Central memory CD8-positive, alpha-beta T cell (primary cell): Measurements from ENCODE around the gene CSNK1A1.

Experiments used
- ATAC-seq: fragments of 150-1000 bp; cut with Tn5 transposase; replicated peaks from 2 replicates; pipeline ENCODE4 v1.10.0; 2022; ENCODE audit warnings: mild to moderate bottlenecking, moderate FRiP score, moderate number of reproducible peaks; ENCODE audit not compliant: poor library complexity, severe bottlenecking; ENCODE audit errors: extremely low read depth
- DNase-seq, 2 donors: peaks; one replicate each; pipeline ENCODE4 v3.0.0; 2021; ENCODE audit warnings: low spot score in 2 of 2
- H3K27ac Mint-ChIP-seq: one replicate; pipeline ENCODE4 v1.8.0; 2022; ENCODE audit warnings: low read depth, mild to moderate bottlenecking, moderate library complexity, mixed read lengths
- H3K27me3 Mint-ChIP-seq: one replicate; pipeline ENCODE4 v1.8.0; 2022; ENCODE audit warnings: mixed read lengths
- H3K36me3 Mint-ChIP-seq: one replicate; pipeline ENCODE4 v1.8.0; 2022; ENCODE audit warnings: mild to moderate bottlenecking, moderate library complexity, mixed read lengths; ENCODE audit not compliant: insufficient read depth
- H3K4me1 Mint-ChIP-seq: one replicate; pipeline ENCODE4 v1.8.0; 2022; ENCODE audit warnings: mixed read lengths
- H3K4me3 Mint-ChIP-seq: one replicate; pipeline ENCODE4 v1.8.0; 2022; ENCODE audit warnings: mild to moderate bottlenecking, moderate library complexity, mixed read lengths
- H3K9me3 Mint-ChIP-seq: one replicate; pipeline ENCODE4 v1.8.0; 2022; ENCODE audit warnings: mixed read lengths

Gene CSNK1A1

GRCh38 chr5:149563466-149563865, 12.2 kb upstream of the CSNK1A1 start:
- no peaks in the 10 kb centered on the region for H3K36me3 Mint-ChIP-seq
- H3K4me3 Mint-ChIP-seq: no peak overlapping the region
- no peaks in the 10 kb centered on the region for H3K27me3 Mint-ChIP-seq
- H3K9me3 Mint-ChIP-seq: no peaks in the 10 kb centered on the region
- ATAC-seq (no peak), DNase-seq (no peak)
- H3K27ac Mint-ChIP-seq: no peak overlapping the region
- H3K4me1 Mint-ChIP-seq: no peaks in the 10 kb centered on the region

- no peak for ATAC-seq
- Mint-ChIP-seq H3K27me3 (no peaks in the 10 kb centered on the region), H3K9me3 (no peaks in the 10 kb centered on the region), H3K36me3 (no peaks in the 10 kb centered on the region), H3K4me1 (no peaks in the 10 kb centered on the region), H3K4me3 (no peak overlapping the region), H3K27ac (no peak overlapping the region)
- no peak for DNase-seq
Observed at GRCh38 chr5:149561848-149562247, 10.6 kb upstream of the CSNK1A1 start.

GRCh38 chr5:149559706-149560105, 8.5 kb upstream of the CSNK1A1 start:
- ATAC-seq: no peak
- Mint-ChIP-seq H3K36me3 (no peaks in the 10 kb centered on the region), H3K4me1 (no peaks in the 10 kb centered on the region), H3K4me3 (no peak overlapping the region), H3K27ac (no peak overlapping the region), H3K27me3 (no peaks in the 10 kb centered on the region), H3K9me3 (no peaks in the 10 kb centered on the region)
- no peak for DNase-seq

- Mint-ChIP-seq H3K27me3 (no peaks in the 10 kb centered on the region), H3K4me3 (no peak overlapping the region), H3K9me3 (no peaks in the 10 kb centered on the region), H3K27ac (no peak overlapping the region), H3K4me1 (peaks cover 25% of the 10 kb centered on the region), H3K36me3 (peaks cover 39% of the 10 kb centered on the region)
- DNase-seq (no peak), ATAC-seq (no peak)
Observed at GRCh38 chr5:149552553-149553160, 1.4 kb upstream of the CSNK1A1 start.

- DNase-seq: no peak
- no peak for ATAC-seq
- Mint-ChIP-seq H3K9me3 (no peaks in the 10 kb centered on the region), H3K27ac (peak overlapping the region; percentile 98), H3K36me3 (peaks cover 41% of the 10 kb centered on the region), H3K4me3 (peak overlapping the region; percentile 92), H3K4me1 (peaks cover 31% of the 10 kb centered on the region), H3K27me3 (no peaks in the 10 kb centered on the region)
Observed at GRCh38 chr5:149552038-149552494, 827 bp upstream of the CSNK1A1 start.

GRCh38 chr5:149550594-149551226, 529 bp downstream of the CSNK1A1 start:
- H3K27ac Mint-ChIP-seq: peak overlapping the region; percentile 98
- peak; percentile 11 for ATAC-seq
- peaks cover 44% of the 10 kb centered on the region for H3K4me1 Mint-ChIP-seq
- H3K4me3 Mint-ChIP-seq: peak overlapping the region; percentile 92
- H3K9me3 Mint-ChIP-seq: no peaks in the 10 kb centered on the region
- no peaks in the 10 kb centered on the region for H3K27me3 Mint-ChIP-seq
- DNase-seq: no peak
- H3K36me3 Mint-ChIP-seq: peaks cover 50% of the 10 kb centered on the region

GRCh38 chr5:149550268-149550583, 1.0 kb downstream of the CSNK1A1 start:
- Mint-ChIP-seq H3K9me3 (no peaks in the 10 kb centered on the region), H3K27me3 (no peaks in the 10 kb centered on the region), H3K36me3 (peaks cover 54% of the 10 kb centered on the region), H3K27ac (peak overlapping the region; percentile 98), H3K4me1 (peaks cover 48% of the 10 kb centered on the region), H3K4me3 (peak overlapping the region; percentile 92)
- no peak for ATAC-seq
- no peak for DNase-seq

- no peaks in the 10 kb centered on the region for H3K9me3 Mint-ChIP-seq
- H3K4me3 Mint-ChIP-seq: peak overlapping the region; percentile 92
- DNase-seq (no peak), ATAC-seq (peak; percentile 10)
- H3K27me3 Mint-ChIP-seq: no peaks in the 10 kb centered on the region
- H3K36me3 Mint-ChIP-seq: peaks cover 60% of the 10 kb centered on the region
- peak overlapping the region; percentile 98 for H3K27ac Mint-ChIP-seq
- H3K4me1 Mint-ChIP-seq: peaks cover 48% of the 10 kb centered on the region
Observed at GRCh38 chr5:149549461-149550267, 1.6 kb downstream of the CSNK1A1 start.

- Mint-ChIP-seq H3K4me1 (peaks cover 59% of the 10 kb centered on the region), H3K27me3 (no peaks in the 10 kb centered on the region), H3K36me3 (peaks cover 70% of the 10 kb centered on the region), H3K9me3 (no peaks in the 10 kb centered on the region), H3K27ac (peak overlapping the region; percentile 72), H3K4me3 (peak overlapping the region; percentile 19)
- DNase-seq (no peak), ATAC-seq (no peak)
Observed at GRCh38 chr5:149546974-149547373, 4.3 kb downstream of the CSNK1A1 start.

GRCh38 chr5:149545327-149545726, 5.9 kb downstream of the CSNK1A1 start:
- no peak for ATAC-seq
- H3K4me1 Mint-ChIP-seq: peaks cover 55% of the 10 kb centered on the region
- no peak overlapping the region for H3K27ac Mint-ChIP-seq
- H3K9me3 Mint-ChIP-seq: no peaks in the 10 kb centered on the region
- DNase-seq: no peak
- peaks cover 68% of the 10 kb centered on the region for H3K36me3 Mint-ChIP-seq
- no peak overlapping the region for H3K4me3 Mint-ChIP-seq
- no peaks in the 10 kb centered on the region for H3K27me3 Mint-ChIP-seq

- peaks cover 59% of the 10 kb centered on the region for H3K36me3 Mint-ChIP-seq
- ATAC-seq (no peak), DNase-seq (no peak)
- H3K9me3 Mint-ChIP-seq: no peaks in the 10 kb centered on the region
- H3K4me1 Mint-ChIP-seq: peaks cover 56% of the 10 kb centered on the region
- H3K27me3 Mint-ChIP-seq: no peaks in the 10 kb centered on the region
- H3K4me3 Mint-ChIP-seq: no peak overlapping the region
- peak overlapping the region; percentile 89 for H3K27ac Mint-ChIP-seq
Observed at GRCh38 chr5:149544028-149544420, 7.2 kb downstream of the CSNK1A1 start.

- H3K27me3 Mint-ChIP-seq: no peaks in the 10 kb centered on the region
- H3K27ac Mint-ChIP-seq: peak overlapping the region; percentile 89
- H3K4me1 Mint-ChIP-seq: peaks cover 52% of the 10 kb centered on the region
- DNase-seq: no peak
- H3K4me3 Mint-ChIP-seq: peak overlapping the region; percentile 12
- ATAC-seq: no peak
- H3K9me3 Mint-ChIP-seq: no peaks in the 10 kb centered on the region
- peaks cover 56% of the 10 kb centered on the region for H3K36me3 Mint-ChIP-seq
Observed at GRCh38 chr5:149543361-149544027, 7.7 kb downstream of the CSNK1A1 start.
